Measurements from ENCODE around the gene DIP2C.

GRCh38 chr10:369221-369683 lies 320.2 kb downstream of the DIP2C start:
- TF ChIP-seq POLR2A (IDR thresholded peaks at IDR 0.05), result no peak
- TF ChIP-seq POLR2AphosphoS5 (IDR thresholded peaks at IDR 0.05), result no peak
- no peak for TF ChIP-seq CTCF (IDR thresholded peaks at IDR 0.05)

Measured in prostate gland (tissue), 2 donors.